Stomach (tissue), 9 donors: Measurements from ENCODE around the gene CGB2. TPM values are rescaled to one million over a fixed set of nuclear protein-coding genes. Genes with fewer than 3 reads are reported as not detected.
A peak's percentile ranks its signal among the peaks of the same experiment; 100 is the strongest.

Experiments
- DNase-seq, 2 donors: peaks; one replicate each; pipeline versions ENCODE4 v3.0.0 to v3.0.0-alpha.2; 2013 to 2019
- H3K27ac ChIP-seq, 5 donors: fragments of 200-600 bp in 4 of 5; sonication (generic) in 4 of 5; one replicate each; pipeline ENCODE4 v1.5.1; 2013 to 2019; ENCODE audit warnings: mild to moderate bottlenecking in 1 of 5, moderate library complexity in 1 of 5
- H3K27me3 ChIP-seq, 3 donors: fragments of 200-600 bp; sonication (generic); one replicate each; pipeline ENCODE4 v1.5.1; 2017 to 2019; ENCODE audit warnings: mixed run types in 1 of 3
- H3K36me3 ChIP-seq, 4 donors: fragments of 200-600 bp; sonication (generic); 1 replicate in 3 of 4; 2 replicates in 1 of 4; pipeline ENCODE4 v1.5.1; 2016 to 2019
- H3K4me1 ChIP-seq, 4 donors: fragments of 200-600 bp; sonication (generic); one replicate each; pipeline ENCODE4 v1.5.1; 2016 to 2019
- H3K4me3 ChIP-seq, 4 donors: fragments of 200-600 bp; sonication (generic) in 3 of 4; one replicate each; pipeline ENCODE4 v1.5.1; 2016 to 2019; ENCODE audit warnings: mild to moderate bottlenecking in 1 of 4
- H3K9me3 ChIP-seq, 4 donors: fragments of 200-600 bp; sonication (generic); one replicate each; pipeline ENCODE4 v1.5.1; 2016 to 2019
- EP300 ChIP-seq: sonication (generic); formaldehyde crosslinking; IDR thresholded peaks from one replicate; pipeline ENCODE4 v1.6.1; 2017; ENCODE audit warnings: antibody characterized with exemption
- POLR2A ChIP-seq, 4 donors: fragments of 450-650 bp; IDR thresholded peaks; one replicate each; pipeline ENCODE4 v1.6.1; 2016; ENCODE audit warnings: antibody characterized with exemption in 4 of 4, control low read depth in 2 of 4, mild to moderate bottlenecking in 1 of 4, moderate library complexity in 1 of 4
- POLR2AphosphoS5 ChIP-seq, 3 donors: sonication (generic); formaldehyde crosslinking; IDR thresholded peaks; one replicate each; pipeline ENCODE4 v1.6.1; 2016; ENCODE audit warnings: antibody characterized with exemption in 3 of 3
- WGBS, 5 donors: extraction: QIAGEN DNeasy Blood & Tissue Kit in 3 of 5; methylation state at CpG; one replicate each; pipeline versions ENCODE4 v1.1.5 to v1.1.7; 2013 to 2018; 5-methylcytosine and 5-hydroxymethylcytosine counted together
- intact Hi-C: fragments of 100-400 bp; cut with DNase I; formaldehyde crosslinking; loops from one replicate; pipeline ENCODE4 v1.15.1; 2023; ENCODE audit warnings: low total_unique reads
- polyA plus RNA-seq, 3 donors: library from polyadenylated mRNA; stranded (reverse); fragments of 200-250 nt; gene quantifications; one replicate each; pipeline ENCODE4 v1.2.3, GENCODE V29; 2013
- total RNA-seq, 5 donors: library from RNA; depleted of rRNA; stranded (reverse); fragments of >200 nt; gene quantifications; one replicate each; pipeline versions ENCODE4 v1.1.0 to v1.2.3, GENCODE V29; 2014 to 2016
- TF ChIP-seq, protein P1 (sequence below), 7 experiments: fragments of 450-650 bp in 4 of 7; fragments of 200-600 bp in 3 of 7; sonication (generic) in 3 of 7; IDR thresholded peaks; one replicate each; pipeline ENCODE4 v1.5.1; 2016 to 2019; ENCODE audit warnings: antibody characterized with exemption in 7 of 7, control low read depth in 2 of 7, mild to moderate bottlenecking in 1 of 7
- donor health status: healthy with polysubstance abuse.
- donor health status: Bipolar disorder and iron deficiency.
- donor health status: healthy.

The CGB2 gene
- total and polyA plus RNA-seq, 8 donors: not detected

GRCh38 chr19:48994035-48994386, 37.7 kb upstream of the CGB2 start:
- 0 to 4% (median 1%) methylated on average over 13 of the region's 13 CpGs for WGBS, 5 donors
- intact Hi-C loops: no loop called here
- Histone ChIP-seq H3K27ac (peak overlapping the region; percentile 85 to 96 (median 94)), H3K9me3 (no peaks in the 10 kb centered on the region), H3K27me3 (no peaks in the 10 kb centered on the region), H3K4me3 (peak overlapping the region; percentile 57 to 81 (median 71)), H3K36me3 (peaks cover 2 to 23% (median 18%) of the 10 kb centered on the region in 4 donors), H3K4me1 (peaks cover 32 to 47% (median 42%) of the 10 kb centered on the region in 4 donors)
- DNase-seq: no peak
- TF ChIP-seq, protein P1, sequence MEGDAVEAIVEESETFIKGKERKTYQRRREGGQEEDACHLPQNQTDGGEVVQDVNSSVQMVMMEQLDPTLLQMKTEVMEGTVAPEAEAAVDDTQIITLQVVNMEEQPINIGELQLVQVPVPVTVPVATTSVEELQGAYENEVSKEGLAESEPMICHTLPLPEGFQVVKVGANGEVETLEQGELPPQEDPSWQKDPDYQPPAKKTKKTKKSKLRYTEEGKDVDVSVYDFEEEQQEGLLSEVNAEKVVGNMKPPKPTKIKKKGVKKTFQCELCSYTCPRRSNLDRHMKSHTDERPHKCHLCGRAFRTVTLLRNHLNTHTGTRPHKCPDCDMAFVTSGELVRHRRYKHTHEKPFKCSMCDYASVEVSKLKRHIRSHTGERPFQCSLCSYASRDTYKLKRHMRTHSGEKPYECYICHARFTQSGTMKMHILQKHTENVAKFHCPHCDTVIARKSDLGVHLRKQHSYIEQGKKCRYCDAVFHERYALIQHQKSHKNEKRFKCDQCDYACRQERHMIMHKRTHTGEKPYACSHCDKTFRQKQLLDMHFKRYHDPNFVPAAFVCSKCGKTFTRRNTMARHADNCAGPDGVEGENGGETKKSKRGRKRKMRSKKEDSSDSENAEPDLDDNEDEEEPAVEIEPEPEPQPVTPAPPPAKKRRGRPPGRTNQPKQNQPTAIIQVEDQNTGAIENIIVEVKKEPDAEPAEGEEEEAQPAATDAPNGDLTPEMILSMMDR (IDR thresholded peaks at IDR 0.05): no peak
- TF ChIP-seq EP300 (no peak), POLR2AphosphoS5 (IDR thresholded peaks at IDR 0.05) (no peak), POLR2A (IDR thresholded peaks at IDR 0.05) (no peak)

GRCh38 chr19:48997972-48998371, 33.7 kb upstream of the CGB2 start:
- Histone ChIP-seq H3K27me3 (no peaks in the 10 kb centered on the region), H3K27ac (no peak overlapping the region), H3K36me3 (peaks cover 0 to 28% (median 20%) of the 10 kb centered on the region in 4 donors), H3K4me1 (peaks cover 12 to 18% (median 15%) of the 10 kb centered on the region in 4 donors), H3K9me3 (no peaks in the 10 kb centered on the region), H3K4me3 (no peak overlapping the region)
- intact Hi-C loops: no loop called here
- TF ChIP-seq POLR2A (IDR thresholded peaks at IDR 0.05) (no peak), EP300 (no peak)
- TF ChIP-seq, protein P1 (IDR thresholded peaks at IDR 0.05): peak in 2 of 7 experiments; percentile 13 to 33
- 67 to 80% (median 74%) methylated on average over 3 to 5 of the region's 5 CpGs for WGBS, 5 donors
- peak; percentile 56 to 59 for DNase-seq

DNA sequence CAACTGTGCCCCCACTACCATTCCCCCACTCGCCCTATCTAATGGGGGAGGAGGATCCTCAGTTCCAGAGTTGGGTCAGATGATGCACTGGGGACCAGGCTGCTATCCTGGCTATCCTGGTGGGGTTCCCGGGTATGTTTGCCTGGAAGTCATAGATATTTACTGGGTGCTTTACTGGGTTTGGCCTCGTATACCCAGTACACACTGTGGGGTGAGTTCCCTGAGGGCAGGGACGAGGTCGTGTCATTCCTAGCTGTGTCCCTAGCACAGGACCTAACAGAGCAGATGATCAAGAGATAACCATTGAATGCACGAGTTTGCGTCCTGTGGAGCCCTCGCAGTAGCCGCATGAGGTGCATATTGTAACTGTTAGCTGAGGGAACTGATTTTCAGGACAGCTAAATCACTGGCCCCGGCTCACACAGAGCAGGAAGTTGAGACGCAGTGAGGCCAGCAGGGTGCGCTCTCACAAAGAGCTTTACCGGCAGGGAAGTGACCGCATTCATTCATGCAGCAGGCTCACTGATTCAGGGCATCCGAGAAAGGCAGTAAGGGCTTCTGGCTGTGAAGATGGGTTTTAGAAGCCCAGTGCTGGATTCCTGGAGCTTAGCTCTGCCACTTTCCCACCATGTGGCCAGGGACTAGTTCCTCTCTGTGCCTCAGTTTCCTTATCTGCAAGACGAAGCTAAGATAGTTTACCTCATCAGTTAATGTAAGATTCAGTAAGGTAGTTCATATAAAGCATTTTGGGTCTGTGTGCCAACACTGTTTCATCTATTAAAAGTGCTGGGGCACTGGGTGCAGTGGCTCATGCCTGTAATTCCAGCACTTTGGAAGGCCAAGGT, 32.0 kb upstream of the CGB2 start:
- Histone ChIP-seq H3K27me3 (no peaks in the 10 kb centered on the region), H3K4me3 (no peak overlapping the region), H3K9me3 (no peaks in the 10 kb centered on the region), H3K4me1 (peaks cover 3 to 10% (median 7%) of the 10 kb centered on the region in 4 donors), H3K27ac (no peak overlapping the region), H3K36me3 (peaks cover 7 to 45% (median 37%) of the 10 kb centered on the region in 4 donors)
- DNase-seq: peak; percentile 65 to 81
- intact Hi-C loops: no loop called here
- 55 to 66% (median 59%) methylated on average over 11 to 16 of the region's 16 CpGs for WGBS, 5 donors
- TF ChIP-seq POLR2AphosphoS5 (IDR thresholded peaks at IDR 0.05) (no peak), POLR2A (IDR thresholded peaks at IDR 0.05) (no peak)
- TF ChIP-seq, protein P1 (IDR thresholded peaks at IDR 0.05): peak in 5 of 7 experiments; percentile 30 to 55 (median 51)

GRCh38 chr19:49004133-49004532, 27.6 kb upstream of the CGB2 start:
- no peak for DNase-seq
- no peaks in the 10 kb centered on the region for H3K4me1 ChIP-seq
- H3K36me3 ChIP-seq: peaks cover 35 to 87% (median 79%) of the 10 kb centered on the region in 4 donors
- no peaks in the 10 kb centered on the region for H3K27me3 ChIP-seq
- intact Hi-C loops: no loop called here
- TF ChIP-seq, protein P1 (IDR thresholded peaks at IDR 0.05): no peak
- TF ChIP-seq POLR2AphosphoS5 (IDR thresholded peaks at IDR 0.05) (no peak), POLR2A (IDR thresholded peaks at IDR 0.05) (no peak), EP300 (no peak)
- no peak overlapping the region for H3K27ac ChIP-seq
- H3K4me3 ChIP-seq: no peak overlapping the region
- WGBS, 5 donors: 93 to 98% (median 98%) methylated on average over 15 of the region's 15 CpGs
- H3K9me3 ChIP-seq: no peaks in the 10 kb centered on the region
